Astrocyte of the cerebellum (primary cell): ENCODE measurements around the gene CATSPERZ.
"Not testable (repeated sequence)": the region's sequence is repeated elsewhere in the genome, so short reads cannot be mapped to it uniquely, and the experiment has no call there.

Experiments
- DNase-seq: peaks from one replicate; pipeline ENCODE4 v3.0.0-alpha.2; 2011; ENCODE audit warnings: low read depth
- H3K4me3 ChIP-seq: 2 replicates; pipeline ENCODE4 v1.5.1; 2011; ENCODE audit warnings: mild to moderate bottlenecking, low read depth, low read length, moderate library complexity
- in situ Hi-C: cut with HindIII; loops from 2 replicates; pipeline ENCODE4 v1.10.0; 2017; ENCODE audit warnings: low sequenced_read_pairs
- TF ChIP-seq, protein P1 (sequence below): IDR thresholded peaks from 2 replicates; pipeline ENCODE4 v1.5.1; 2012; ENCODE audit warnings: low read length, low read depth, moderate library complexity, mild to moderate bottlenecking; ENCODE audit errors: missing control alignments

Gene CATSPERZ

DNA sequence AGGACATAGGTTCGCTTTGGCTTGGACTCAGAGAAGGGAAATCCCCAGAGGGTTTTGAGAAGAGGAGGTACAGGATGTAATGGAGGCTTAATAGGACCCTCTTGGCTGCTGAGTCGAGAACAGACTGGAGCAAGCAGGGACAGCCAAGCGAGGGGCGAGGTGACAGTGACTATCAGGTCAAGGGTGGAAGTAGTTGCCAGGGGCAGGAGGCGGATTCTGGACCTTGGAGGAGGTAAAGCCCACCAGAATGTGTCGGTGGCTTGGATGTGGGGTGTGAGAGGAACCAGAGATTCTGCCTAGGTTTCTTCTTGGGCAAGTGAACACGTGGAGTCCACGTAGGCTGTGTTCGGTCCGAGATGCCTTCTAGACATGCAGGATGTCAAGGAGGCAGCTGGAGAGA is 12.8 kb downstream of the CATSPERZ start:
- in situ Hi-C loops: no loop called here
- TF ChIP-seq, protein P1, sequence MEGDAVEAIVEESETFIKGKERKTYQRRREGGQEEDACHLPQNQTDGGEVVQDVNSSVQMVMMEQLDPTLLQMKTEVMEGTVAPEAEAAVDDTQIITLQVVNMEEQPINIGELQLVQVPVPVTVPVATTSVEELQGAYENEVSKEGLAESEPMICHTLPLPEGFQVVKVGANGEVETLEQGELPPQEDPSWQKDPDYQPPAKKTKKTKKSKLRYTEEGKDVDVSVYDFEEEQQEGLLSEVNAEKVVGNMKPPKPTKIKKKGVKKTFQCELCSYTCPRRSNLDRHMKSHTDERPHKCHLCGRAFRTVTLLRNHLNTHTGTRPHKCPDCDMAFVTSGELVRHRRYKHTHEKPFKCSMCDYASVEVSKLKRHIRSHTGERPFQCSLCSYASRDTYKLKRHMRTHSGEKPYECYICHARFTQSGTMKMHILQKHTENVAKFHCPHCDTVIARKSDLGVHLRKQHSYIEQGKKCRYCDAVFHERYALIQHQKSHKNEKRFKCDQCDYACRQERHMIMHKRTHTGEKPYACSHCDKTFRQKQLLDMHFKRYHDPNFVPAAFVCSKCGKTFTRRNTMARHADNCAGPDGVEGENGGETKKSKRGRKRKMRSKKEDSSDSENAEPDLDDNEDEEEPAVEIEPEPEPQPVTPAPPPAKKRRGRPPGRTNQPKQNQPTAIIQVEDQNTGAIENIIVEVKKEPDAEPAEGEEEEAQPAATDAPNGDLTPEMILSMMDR: no peak
- H3K4me3 ChIP-seq: no peak overlapping the region
- no peak for DNase-seq

DNA sequence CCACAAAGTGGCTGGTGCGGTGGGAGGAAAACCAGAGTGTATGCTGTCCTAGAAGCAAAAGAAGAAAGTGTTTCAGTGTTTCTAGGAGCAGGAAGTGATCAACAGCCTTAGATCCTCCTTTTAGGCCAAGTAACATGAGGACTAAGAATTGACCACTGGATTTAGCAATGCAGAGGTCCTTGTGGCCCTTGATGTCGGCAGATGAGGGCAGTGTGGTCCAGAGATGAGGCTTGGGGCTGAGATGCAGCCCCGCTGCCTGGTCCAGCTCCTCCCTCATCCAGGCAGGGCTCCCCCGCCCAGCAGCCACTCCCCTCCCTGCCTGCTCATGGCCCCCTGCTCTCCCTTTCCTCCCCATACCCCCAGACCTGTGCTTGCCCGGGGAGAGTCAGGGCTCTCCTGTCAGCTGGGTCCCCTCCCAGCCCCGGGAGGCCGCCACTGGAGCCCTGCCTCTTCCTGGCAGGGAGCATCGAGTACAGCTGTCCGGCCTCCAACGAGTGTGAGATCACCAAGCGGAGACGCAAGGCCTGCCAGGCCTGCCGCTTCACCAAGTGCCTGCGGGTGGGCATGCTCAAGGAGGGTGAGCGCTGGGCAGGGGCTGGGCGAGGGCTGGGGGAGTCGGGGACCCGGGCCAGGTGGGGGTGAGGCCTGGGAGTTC is 13.5 kb downstream of the CATSPERZ start:
- no peak overlapping the region for H3K4me3 ChIP-seq
- no peak for DNase-seq
- TF ChIP-seq, protein P1: no peak
- in situ Hi-C loops: no loop called here

DNA sequence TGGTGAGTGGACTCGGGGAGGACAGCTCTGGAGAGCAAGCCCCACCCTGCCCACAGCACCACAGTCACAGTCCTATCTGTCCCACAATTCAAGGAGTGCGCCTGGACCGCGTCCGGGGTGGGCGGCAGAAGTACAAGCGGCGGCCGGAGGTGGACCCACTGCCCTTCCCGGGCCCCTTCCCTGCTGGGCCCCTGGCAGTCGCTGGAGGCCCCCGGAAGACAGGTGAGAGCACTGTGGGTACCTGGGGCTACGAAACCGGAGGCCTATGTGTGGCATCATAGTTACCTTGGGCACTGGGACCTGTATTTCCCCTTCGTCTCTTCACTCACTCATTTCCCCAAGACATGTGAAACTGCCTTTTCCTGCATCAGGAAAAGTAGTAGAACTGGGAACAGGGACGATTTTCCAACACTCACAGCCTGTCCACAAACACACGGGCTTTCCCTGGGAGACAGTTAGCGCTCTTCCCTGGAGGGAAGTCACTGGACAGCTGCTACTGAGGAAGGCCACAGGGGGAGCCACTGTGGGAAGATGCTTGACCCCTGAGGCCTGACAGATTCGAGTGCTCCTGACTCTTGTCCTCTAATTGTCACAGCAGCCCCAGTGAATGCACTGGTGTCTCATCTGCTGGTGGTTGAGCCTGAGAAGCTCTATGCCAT is 14.1 kb downstream of the CATSPERZ start:
- DNase-seq: no peak
- TF ChIP-seq, protein P1: peak; percentile 19
- in situ Hi-C loops: no loop called here
- H3K4me3 ChIP-seq: no peak overlapping the region

DNA sequence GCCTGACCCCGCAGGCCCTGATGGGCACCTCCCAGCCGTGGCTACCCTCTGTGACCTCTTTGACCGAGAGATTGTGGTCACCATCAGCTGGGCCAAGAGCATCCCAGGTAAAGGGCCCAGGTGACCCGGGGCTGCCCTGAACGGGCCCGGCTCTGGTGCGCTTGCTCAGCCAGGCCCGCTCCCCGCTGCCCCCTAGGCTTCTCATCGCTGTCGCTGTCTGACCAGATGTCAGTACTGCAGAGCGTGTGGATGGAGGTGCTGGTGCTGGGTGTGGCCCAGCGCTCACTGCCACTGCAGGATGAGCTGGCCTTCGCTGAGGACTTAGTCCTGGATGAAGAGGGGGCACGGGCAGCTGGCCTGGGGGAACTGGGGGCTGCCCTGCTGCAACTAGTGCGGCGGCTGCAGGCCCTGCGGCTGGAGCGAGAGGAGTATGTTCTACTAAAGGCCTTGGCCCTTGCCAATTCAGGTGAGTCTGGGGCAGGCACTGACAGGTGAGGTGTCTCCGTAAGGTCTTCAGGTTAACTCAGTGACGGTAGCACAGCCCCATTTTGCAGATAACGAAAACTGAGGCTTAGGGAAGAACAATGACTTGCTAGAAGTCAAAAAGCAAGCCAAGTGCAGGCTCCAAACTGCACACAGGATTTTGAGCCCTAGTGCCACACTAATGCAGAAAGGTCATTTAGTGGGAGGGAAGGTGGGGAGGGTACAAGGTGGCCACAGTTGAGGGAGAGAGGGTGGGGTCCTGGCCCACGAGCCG is 14.8 kb downstream of the CATSPERZ start:
- H3K4me3 ChIP-seq: no peak overlapping the region
- in situ Hi-C loops: no loop called here
- TF ChIP-seq, protein P1: no peak
- no peak for DNase-seq

DNA sequence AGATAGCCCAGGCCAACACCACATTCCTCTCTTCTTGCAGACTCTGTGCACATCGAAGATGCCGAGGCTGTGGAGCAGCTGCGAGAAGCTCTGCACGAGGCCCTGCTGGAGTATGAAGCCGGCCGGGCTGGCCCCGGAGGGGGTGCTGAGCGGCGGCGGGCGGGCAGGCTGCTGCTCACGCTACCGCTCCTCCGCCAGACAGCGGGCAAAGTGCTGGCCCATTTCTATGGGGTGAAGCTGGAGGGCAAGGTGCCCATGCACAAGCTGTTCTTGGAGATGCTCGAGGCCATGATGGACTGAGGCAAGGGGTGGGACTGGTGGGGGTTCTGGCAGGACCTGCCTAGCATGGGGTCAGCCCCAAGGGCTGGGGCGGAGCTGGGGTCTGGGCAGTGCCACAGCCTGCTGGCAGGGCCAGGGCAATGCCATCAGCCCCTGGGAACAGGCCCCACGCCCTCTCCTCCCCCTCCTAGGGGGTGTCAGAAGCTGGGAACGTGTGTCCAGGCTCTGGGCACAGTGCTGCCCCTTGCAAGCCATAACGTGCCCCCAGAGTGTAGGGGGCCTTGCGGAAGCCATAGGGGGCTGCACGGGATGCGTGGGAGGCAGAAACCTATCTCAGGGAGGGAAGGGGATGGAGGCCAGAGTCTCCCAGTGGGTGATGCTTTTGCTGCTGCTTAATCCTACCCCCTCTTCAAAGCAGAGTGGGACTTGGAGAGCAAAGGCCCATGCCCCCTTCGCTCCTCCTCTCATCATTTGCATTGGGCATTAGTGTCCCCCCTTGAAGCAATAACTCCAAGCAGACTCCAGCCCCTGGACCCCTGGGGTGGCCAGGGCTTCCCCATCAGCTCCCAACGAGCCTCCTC is 15.7 kb downstream of the CATSPERZ start:
- in situ Hi-C loops, H3K4me3 ChIP-seq, DNase-seq: not testable (repeated sequence)

DNA sequence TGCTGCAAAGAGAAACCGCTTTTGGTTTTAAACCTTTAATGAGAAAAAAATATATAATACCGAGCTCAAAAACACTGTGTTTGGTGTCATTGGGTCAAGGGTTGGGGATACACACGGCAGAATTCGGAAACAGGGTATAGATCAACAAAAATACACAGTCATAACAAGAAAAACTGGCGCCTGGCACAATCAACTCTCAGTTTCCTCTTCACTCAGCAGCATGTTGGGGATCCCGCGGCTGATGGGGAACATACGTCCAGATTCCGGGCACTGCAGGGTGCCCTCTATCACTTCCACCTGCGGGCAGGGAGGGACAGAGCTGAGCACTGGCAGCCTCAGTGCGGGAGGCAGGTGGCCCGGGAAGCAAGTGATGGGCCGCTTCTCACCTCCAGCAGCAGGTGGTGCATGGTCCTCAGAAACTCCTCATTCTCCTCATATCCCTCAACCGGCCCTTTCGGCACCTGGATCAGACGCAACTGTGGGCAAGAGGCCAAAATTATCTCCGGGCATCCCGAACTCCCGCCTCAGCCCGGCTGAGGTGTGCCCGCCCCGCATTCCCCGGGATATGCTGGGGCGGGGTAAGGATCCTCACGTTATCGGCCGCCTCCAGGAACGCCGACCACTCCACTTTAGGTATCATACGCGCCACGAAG is 16.6 kb downstream of the CATSPERZ start:
- no peak for DNase-seq
- TF ChIP-seq, protein P1: no peak
- peak overlapping the region; percentile 90 for H3K4me3 ChIP-seq
- in situ Hi-C loops: no loop called here
